CD4-positive, alpha-beta T cell treated with Interleukin-15 for 1 hour (primary cell): Measurements from ENCODE around the gene DNM1.

Source experiments
- DNase-seq: peaks from one replicate; pipeline ENCODE4 v3.0.0-alpha.2; 2020

The DNM1 gene

GRCh38 chr9:128280084-128280622 is 77.0 kb downstream of the DNM1 start:
- DNase-seq: no peak

- DNase-seq: no peak
These were observed 79.3 kb downstream of the DNM1 start for GRCh38 chr9:128282500-128282899.

- DNase-seq: no peak
These were observed 82.0 kb downstream of the DNM1 start for GRCh38 chr9:128285033-128285784.

GRCh38 chr9:128286440-128286839 is 83.3 kb downstream of the DNM1 start:
- no peak for DNase-seq

- no peak for DNase-seq
These were observed 85.3 kb downstream of the DNM1 start for GRCh38 chr9:128288273-128289004.

- no peak for DNase-seq
These were observed 88.8 kb downstream of the DNM1 start for GRCh38 chr9:128292009-128292408.

GRCh38 chr9:128293091-128293490 is 89.9 kb downstream of the DNM1 start:
- no peak for DNase-seq

- DNase-seq: no peak
These were observed 91.0 kb downstream of the DNM1 start for GRCh38 chr9:128294142-128294541.

GRCh38 chr9:128296340-128297220 is 93.4 kb downstream of the DNM1 start:
- no peak for DNase-seq

- no peak for DNase-seq
These were observed 94.1 kb downstream of the DNM1 start for GRCh38 chr9:128297221-128297773.

GRCh38 chr9:128298535-128299482 is 95.6 kb downstream of the DNM1 start:
- DNase-seq: no peak

- DNase-seq: no peak
These were observed 101.2 kb downstream of the DNM1 start for GRCh38 chr9:128304136-128304970.
